ENCODE measurements around the gene KHSRP. TPM values are rescaled to one million over a fixed set of nuclear protein-coding genes. Genes with fewer than 3 reads are reported as not detected.

KHSRP gene
- total RNA-seq, 4 donors from 2014 or later = 92.9 to 141 (median 118) TPM

DNA sequence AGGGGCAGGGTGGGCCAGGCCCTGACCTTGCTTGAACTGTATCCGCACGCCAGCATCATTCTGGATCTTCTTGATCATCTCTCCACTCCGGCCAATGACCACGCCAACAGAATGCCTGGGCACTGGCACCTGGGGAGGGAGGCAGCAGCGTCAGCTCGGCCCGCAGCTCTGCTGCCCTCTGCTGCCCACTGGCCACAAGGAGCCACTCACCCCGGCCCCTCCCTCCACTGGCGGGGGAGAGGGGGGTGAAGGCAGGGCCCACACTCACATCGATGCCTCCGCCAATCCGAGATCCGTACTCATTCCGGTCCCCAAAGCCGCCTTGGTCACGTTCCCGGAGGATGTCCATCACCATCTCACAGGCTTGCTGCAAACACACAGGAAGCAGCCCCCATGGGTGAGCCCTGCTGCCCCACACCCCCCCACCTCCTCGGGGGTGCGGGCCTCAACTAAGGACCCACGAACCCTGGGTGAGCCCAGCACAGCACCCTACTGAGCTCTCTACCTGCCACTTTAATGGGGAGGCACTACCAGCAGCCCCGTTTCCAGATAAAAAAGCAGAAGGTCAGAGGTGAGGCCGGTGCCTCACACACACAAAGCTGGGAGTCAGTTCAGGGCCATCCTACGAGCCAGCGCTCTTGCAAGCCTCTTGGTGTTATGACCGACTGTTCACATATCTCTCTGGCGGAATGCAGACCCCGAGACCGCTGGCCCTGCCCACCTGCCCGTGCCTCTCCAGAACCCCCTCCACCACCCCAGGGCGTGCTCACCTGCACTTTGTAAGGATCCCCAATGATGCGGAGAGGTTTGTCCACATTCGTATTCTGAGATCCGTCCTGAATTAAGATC is 6.7 kb downstream of the KHSRP start:
- intact Hi-C loops (cut with DNase I) = no loop called here
- TF ChIP-seq, protein P1, sequence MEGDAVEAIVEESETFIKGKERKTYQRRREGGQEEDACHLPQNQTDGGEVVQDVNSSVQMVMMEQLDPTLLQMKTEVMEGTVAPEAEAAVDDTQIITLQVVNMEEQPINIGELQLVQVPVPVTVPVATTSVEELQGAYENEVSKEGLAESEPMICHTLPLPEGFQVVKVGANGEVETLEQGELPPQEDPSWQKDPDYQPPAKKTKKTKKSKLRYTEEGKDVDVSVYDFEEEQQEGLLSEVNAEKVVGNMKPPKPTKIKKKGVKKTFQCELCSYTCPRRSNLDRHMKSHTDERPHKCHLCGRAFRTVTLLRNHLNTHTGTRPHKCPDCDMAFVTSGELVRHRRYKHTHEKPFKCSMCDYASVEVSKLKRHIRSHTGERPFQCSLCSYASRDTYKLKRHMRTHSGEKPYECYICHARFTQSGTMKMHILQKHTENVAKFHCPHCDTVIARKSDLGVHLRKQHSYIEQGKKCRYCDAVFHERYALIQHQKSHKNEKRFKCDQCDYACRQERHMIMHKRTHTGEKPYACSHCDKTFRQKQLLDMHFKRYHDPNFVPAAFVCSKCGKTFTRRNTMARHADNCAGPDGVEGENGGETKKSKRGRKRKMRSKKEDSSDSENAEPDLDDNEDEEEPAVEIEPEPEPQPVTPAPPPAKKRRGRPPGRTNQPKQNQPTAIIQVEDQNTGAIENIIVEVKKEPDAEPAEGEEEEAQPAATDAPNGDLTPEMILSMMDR (IDR thresholded peaks at IDR 0.05) = peak in 1 of 6 experiments; percentile 28
- no peak for TF ChIP-seq POLR2A (IDR thresholded peaks at IDR 0.05)
- peaks cover 14 to 24% of the 10 kb centered on the region in 2 donors for H3K4me1 ChIP-seq
- no peaks in the 10 kb centered on the region for H3K9me3 ChIP-seq
- DNase-seq = peak in 1 of 2 donors; percentile 20
- 87 to 92% methylated on average over 16 to 24 of the region's 33 CpGs for WGBS, 2 donors
- H3K4me3 ChIP-seq (replicated peaks in 1 of 3) = no peak overlapping the region
- no peak overlapping the region for H3K27ac ChIP-seq
- no peaks in the 10 kb centered on the region for H3K27me3 ChIP-seq
- H3K36me3 ChIP-seq = peaks cover 71 to 76% of the 10 kb centered on the region in 2 donors

DNA sequence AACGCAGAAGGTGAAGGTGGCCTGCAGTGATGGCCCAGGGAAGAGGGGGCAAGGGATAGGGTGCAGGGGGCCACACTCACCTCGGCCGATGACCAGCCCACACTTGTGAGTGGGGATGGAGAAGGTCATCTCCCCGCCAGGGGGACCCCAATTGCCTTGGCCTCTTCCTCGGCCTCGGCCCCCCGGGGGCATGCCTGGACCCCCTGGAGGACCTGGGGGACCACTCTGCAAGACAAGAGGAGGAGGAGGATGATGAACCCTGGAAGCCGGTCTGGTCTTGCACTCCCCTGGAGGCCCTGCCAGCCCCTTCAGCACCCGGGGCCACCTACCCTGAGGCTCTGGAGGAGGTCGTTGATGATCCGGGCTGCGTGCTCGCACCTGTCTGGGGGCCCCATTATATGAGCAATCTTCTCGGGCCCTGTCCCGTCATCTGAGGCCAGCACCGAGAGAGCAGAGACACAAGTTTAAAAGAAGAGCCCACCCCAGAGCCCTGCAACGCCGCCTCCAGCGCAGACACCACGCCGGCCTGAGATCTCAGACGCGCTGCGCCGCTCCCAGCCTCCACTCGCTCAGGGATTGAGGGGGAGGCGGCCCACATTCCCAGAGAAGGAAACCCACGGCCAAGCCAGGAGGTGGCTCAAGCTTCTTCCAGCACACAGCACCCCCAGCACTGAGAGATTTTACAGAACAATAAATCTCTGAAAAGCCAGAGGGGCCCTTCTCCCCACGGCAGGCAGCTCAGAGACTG is 7.8 kb downstream of the KHSRP start:
- Histone ChIP-seq H3K4me1 (peaks cover 19 to 21% of the 10 kb centered on the region in 2 donors), H3K9me3 (no peaks in the 10 kb centered on the region), H3K4me3 (replicated peaks in 1 of 3) (no peak overlapping the region), H3K27me3 (no peaks in the 10 kb centered on the region), H3K36me3 (peaks cover 70 to 76% of the 10 kb centered on the region in 2 donors), H3K27ac (no peak overlapping the region)
- no peak for DNase-seq
- TF ChIP-seq, protein P1 (IDR thresholded peaks at IDR 0.05) = no peak
- TF ChIP-seq POLR2A (IDR thresholded peaks at IDR 0.05) = no peak
- 93 to 96% methylated on average over 21 to 24 of the region's 29 CpGs for WGBS, 2 donors
- intact Hi-C loops (cut with DNase I) = no loop called here

DNA sequence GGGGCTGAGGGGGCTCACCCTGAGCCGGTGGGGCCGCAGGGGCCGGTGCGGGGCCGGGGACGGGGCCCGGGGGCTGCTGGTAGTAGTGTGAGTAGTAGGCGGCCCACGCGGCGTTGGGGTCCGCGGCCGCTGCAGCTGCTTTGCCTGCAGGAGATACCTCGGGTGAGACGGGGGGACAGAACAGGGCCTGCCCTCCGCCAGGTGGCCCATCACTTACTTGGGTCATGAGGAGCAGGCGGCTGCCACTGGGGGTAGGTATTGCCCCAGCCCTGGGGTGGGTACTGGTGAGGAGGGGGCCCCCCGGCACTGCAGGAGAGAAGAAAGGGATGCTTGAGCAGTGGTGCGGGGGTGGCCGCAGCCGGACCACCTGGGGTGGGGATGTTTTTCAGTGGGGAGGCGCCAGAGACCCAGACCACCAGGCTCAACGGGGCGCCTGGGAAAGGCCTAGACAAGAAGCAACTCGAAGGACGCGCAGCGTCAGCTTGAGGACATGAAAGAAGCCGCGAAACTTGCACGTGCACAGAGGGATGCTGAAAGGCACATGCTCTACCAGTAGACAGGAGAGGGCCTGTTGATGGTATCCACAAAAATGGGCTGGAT is 8.9 kb downstream of the KHSRP start:
- Histone ChIP-seq H3K27me3 (no peaks in the 10 kb centered on the region), H3K9me3 (no peaks in the 10 kb centered on the region), H3K4me1 (peaks cover 19 to 21% of the 10 kb centered on the region in 2 donors), H3K36me3 (peaks cover 65 to 69% of the 10 kb centered on the region in 2 donors), H3K27ac (no peak overlapping the region), H3K4me3 (replicated peaks in 1 of 3) (no peak overlapping the region)
- TF ChIP-seq POLR2A (IDR thresholded peaks at IDR 0.05) = no peak
- TF ChIP-seq, protein P1 (IDR thresholded peaks at IDR 0.05) = no peak
- WGBS, 2 donors = 94 to 96% methylated on average over 20 to 25 of the region's 32 CpGs
- no peak for DNase-seq
- intact Hi-C loops (cut with DNase I) = no loop called here

DNA sequence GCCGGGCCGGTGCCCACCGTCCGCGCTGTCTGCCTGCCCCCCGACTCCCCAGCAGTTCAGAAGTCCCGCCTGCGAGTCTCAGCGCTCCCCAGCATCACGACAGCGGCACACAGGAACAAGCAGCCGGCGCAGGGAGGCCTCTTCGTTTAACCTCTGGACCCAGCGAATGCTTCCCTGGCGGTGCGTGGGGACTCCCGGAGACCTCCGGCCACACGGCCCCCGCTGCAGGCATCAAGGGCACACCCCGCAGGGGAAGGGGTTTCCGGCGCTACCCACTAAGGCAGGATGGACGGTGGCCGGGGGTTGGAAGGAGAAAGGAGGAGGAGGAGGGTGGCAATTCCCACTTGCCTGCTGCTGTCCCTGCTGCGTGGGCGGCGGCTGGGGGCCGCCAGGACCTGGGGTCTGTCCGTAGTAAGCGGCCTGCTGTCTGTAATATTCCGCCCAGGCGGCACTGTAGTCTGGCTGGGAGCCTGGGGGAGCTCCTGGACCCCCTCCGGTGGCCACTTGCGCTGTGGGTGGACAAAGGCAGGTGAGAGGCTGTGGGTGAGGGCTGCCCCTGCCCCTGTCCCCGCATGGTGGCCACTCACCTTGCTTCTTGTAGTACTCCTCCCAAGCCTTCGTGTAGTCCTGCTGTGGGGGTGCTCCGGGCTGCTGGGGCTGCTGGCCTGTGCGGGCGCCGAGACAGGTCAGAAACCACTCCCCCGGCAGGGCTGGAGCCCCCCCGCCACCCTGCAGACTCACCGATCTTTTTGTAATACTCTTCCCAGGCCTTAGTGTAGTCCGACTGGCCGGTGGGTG is 9.6 kb downstream of the KHSRP start:
- WGBS, 2 donors = 92% methylated on average over 33 to 45 of the region's 47 CpGs
- Histone ChIP-seq H3K27ac (no peak overlapping the region), H3K9me3 (no peaks in the 10 kb centered on the region), H3K4me3 (replicated peaks in 1 of 3) (no peak overlapping the region), H3K27me3 (no peaks in the 10 kb centered on the region), H3K36me3 (peaks cover 59 to 62% of the 10 kb centered on the region in 2 donors), H3K4me1 (peaks cover 19 to 21% of the 10 kb centered on the region in 2 donors)
- DNase-seq = no peak
- TF ChIP-seq, protein P1 (IDR thresholded peaks at IDR 0.05) = no peak
- no peak for TF ChIP-seq POLR2A (IDR thresholded peaks at IDR 0.05)
- intact Hi-C loops (cut with DNase I) = no loop called here

Data from thyroid gland (tissue), 4 donors.